ENCODE data around the gene KAZN.

KAZN gene

DNA sequence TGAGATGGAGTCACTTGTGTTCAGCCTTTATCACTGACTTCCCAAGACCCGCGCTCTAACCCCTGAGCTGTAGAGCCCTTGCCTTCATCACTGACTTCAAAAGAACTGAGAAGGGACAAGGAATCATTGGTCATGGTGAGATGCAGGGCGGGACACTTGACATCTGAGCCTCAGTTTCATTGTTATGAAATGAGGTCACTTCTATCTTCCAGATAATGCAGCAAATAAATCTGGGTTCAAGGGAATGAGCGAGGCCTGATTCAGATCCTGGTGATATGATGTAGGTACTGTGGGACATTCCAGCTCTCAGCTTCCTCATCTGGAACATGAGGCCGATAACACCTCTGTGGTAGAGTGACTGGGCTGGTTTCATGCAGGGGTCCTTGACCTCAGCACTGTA is 13.8 kb downstream of the KAZN start:
- TF ChIP-seq, protein P1, sequence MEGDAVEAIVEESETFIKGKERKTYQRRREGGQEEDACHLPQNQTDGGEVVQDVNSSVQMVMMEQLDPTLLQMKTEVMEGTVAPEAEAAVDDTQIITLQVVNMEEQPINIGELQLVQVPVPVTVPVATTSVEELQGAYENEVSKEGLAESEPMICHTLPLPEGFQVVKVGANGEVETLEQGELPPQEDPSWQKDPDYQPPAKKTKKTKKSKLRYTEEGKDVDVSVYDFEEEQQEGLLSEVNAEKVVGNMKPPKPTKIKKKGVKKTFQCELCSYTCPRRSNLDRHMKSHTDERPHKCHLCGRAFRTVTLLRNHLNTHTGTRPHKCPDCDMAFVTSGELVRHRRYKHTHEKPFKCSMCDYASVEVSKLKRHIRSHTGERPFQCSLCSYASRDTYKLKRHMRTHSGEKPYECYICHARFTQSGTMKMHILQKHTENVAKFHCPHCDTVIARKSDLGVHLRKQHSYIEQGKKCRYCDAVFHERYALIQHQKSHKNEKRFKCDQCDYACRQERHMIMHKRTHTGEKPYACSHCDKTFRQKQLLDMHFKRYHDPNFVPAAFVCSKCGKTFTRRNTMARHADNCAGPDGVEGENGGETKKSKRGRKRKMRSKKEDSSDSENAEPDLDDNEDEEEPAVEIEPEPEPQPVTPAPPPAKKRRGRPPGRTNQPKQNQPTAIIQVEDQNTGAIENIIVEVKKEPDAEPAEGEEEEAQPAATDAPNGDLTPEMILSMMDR (IDR thresholded peaks at IDR 0.05; ENCODE audit: low read depth, low read length) = no peak
- no peak for DNase-seq (ENCODE audit: extremely low read depth, low read depth)

DNA sequence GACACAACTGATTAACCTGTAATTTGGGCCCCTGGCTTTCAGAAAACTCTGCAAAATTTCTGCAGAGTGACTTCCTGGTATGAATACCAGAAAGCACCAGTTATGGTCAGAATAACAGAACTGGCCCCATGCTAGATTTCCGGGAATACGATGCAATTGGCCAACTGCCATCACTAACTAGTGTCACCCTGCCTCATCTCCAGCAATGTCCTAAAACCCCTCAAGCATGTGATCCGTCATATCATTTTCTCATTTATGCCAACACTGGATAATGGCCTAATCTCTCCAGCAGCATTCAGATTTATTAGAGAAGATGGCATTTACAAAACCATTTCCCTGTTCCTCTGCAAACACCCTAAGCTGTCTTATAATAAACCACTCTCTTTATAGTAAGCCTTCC is 15.4 kb downstream of the KAZN start:
- DNase-seq (ENCODE audit: extremely low read depth, low read depth) = no peak
- TF ChIP-seq, protein P1 (IDR thresholded peaks at IDR 0.05; ENCODE audit: low read depth, low read length) = no peak

DNA sequence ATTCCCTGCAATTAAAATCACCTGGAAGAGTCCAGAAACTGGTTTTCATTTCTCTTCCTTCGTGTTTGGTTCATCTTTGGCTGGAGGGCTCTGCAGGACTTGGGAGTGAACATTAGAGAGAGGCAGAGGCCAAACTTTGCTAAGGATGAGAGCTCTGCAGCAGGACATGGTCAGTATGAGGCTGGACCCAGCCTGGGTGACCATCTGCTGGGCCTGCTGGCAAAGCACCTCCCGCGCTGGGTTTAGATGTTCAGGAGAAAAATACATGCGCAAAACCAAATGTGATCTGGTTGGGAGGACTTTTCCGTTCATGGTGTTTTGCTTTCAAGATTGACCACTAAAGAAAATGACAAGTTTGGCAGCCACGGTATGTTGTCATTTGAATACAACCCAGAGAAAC is 15.9 kb downstream of the KAZN start:
- DNase-seq (ENCODE audit: extremely low read depth, low read depth) = no peak

DNA sequence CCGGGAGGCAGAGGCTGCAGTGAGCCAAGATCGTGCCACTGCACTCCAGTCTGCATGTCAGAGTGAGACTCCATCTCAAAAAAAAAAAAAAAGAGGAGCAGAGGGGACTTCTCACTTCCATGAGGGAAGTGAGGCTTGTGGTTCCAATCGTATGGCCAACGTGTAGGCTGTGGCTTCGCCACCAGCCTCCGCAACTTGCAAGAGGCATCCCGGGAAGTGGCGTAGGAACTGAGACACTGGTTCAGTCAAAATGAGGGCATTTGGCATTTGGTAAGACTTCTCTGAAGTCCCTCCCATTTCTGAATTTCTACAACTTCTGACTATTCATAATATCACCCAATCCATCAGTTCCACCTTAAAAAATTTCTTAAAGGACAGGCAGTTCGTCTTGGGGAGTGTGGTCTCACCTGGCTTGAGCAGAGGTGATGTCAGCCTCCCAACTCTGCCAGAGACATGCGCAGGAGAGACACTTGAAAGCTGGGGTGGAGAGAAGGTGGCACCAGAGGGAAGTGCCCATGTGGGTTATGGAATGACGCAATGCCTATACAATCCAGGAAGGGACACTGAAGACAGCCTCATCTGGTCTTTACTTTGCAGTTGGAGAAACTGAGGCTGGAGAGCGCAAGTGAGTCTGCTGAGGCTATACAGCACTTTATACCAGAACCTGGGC is 17.2 kb downstream of the KAZN start:
- TF ChIP-seq, protein P1 (IDR thresholded peaks at IDR 0.05; ENCODE audit: low read depth, low read length) = no peak
- DNase-seq (ENCODE audit: extremely low read depth, low read depth) = no peak

More for the DNA sequence above, 15.9 kb downstream of the KAZN start:
- TF ChIP-seq, protein P1 (IDR thresholded peaks at IDR 0.05; ENCODE audit: low read depth, low read length) = no peak

- no peak for DNase-seq (ENCODE audit: extremely low read depth, low read depth)
- TF ChIP-seq, protein P1 (IDR thresholded peaks at IDR 0.05; ENCODE audit: low read depth, low read length) = no peak
These were observed 18.3 kb downstream of the KAZN start for GRCh38 chr1:14616632-14617396.

DNA sequence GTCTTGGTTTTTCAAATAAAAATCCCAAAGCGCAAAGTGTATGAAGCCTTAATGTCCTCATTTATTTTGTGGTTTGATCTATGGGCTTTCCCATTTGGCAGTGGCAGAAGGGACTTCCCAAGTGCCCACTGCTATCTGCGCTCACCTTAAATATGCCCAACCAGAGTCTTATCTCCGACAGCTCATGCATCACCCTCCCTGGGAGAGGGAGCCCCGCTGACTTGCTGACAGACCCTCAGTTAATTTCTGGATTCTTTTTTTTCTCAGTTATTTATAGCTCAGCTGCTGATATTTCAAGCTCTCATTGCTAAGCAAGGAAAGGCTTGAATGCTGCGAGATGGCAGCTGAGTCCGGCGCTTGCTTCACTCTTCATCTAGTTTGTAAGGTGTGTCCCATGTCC is 19.3 kb downstream of the KAZN start:
- TF ChIP-seq, protein P1 (IDR thresholded peaks at IDR 0.05; ENCODE audit: low read depth, low read length) = no peak
- no peak for DNase-seq (ENCODE audit: extremely low read depth, low read depth)

- TF ChIP-seq, protein P1 (IDR thresholded peaks at IDR 0.05; ENCODE audit: low read depth, low read length) = no peak
- DNase-seq (ENCODE audit: extremely low read depth, low read depth) = no peak
These were observed 22.5 kb downstream of the KAZN start for GRCh38 chr1:14620941-14621340.
